Fibroblast of skin of right quadriceps (primary cell): ENCODE results near the gene ZNF384.

ENCODE experiments used
- DNase-seq: peaks from one replicate; pipeline ENCODE4 v3.0.0-alpha.2; 2013

Gene ZNF384

GRCh38 chr12:6699259-6699988, 10.2 kb upstream of the ZNF384 start:
- DNase-seq, result no peak

DNA sequence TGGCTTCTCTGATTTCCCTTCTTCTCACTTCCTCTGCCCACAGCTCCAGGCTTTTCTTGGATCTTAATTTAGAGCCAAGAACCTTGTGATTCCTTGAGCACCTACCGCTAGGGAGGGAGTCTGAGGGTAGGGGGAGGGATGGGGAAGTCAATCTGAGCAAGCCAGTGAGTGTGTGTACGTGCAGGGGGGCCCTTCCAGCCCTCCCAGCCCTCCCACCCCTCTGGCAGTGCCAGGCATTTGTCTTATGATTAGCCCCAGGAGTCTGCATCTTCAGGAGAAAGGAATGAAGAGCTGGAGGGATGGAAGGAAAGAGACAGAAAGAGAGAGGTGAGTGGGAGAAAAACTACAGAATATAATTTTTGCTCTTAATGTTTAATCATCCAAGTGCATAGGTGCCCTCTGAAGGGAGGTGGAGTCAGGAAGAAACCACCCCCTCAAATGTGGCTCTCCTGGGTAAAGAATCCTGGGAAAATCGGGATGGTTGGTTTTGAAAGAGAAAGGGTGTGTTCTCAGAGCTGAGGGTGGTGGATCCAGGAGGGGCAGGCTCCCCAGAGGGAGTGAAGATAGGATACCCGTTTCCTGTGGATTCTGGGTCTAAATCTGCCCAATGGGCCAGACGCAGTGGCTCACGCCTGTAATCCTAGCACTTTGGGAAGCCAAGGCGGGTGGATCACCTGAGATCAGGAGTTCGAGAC, 9.3 kb upstream of the ZNF384 start:
- DNase-seq, result no peak

GRCh38 chr12:6697584-6698351, 8.6 kb upstream of the ZNF384 start:
- peak; percentile 65 for DNase-seq

GRCh38 chr12:6696690-6697583, 7.8 kb upstream of the ZNF384 start:
- no peak for DNase-seq

GRCh38 chr12:6695313-6696045, 6.3 kb upstream of the ZNF384 start:
- no peak for DNase-seq

- DNase-seq, result no peak
Observed at GRCh38 chr12:6694701-6695100, 5.5 kb upstream of the ZNF384 start.

GRCh38 chr12:6693832-6694355, 4.7 kb upstream of the ZNF384 start:
- no peak for DNase-seq

DNA sequence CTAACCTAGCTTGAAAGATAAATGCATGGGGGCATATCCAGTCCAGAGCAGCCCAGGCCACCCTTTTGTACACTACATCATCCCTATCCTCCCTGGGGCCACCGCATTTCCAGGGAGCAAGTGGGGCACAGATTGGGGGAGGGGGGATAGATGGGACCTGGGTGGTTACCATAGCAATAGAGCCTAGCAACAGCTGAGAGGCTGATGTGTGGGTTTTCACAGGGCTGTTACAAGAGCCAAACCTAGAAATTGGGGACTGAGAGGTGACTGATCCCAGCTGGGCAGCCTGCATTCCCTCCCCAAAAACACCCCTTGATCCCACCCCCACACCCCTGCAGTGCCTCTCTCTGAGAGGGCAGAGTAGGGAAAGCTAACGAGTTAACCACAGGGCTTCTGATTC, 3.7 kb upstream of the ZNF384 start:
- DNase-seq, result no peak

DNA sequence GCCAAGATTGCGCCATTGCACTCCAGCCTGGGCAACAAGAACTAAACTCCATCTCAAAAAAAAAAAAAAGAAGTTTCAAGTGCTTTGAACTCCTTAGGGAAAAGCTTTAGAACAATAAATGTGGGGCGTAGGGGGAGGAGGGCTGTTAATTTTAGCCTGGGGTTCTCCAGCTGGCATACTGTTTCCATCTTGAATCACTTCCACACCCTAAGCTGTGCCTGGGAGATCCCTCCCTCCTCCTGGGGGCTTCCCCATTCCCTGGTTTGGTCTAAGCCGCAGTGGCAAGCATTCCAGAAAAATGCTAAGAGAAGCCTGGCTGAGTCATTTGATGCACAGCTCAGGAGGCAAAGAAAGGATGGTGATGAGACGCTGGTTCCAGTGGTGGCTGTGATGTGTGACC, 2.3 kb upstream of the ZNF384 start:
- DNase-seq, result peak; percentile 77

- DNase-seq, result peak; percentile 37
Observed at GRCh38 chr12:6688543-6688998, 604 bp downstream of the ZNF384 start.

GRCh38 chr12:6685814-6686213, 3.4 kb downstream of the ZNF384 start:
- no peak for DNase-seq

DNA sequence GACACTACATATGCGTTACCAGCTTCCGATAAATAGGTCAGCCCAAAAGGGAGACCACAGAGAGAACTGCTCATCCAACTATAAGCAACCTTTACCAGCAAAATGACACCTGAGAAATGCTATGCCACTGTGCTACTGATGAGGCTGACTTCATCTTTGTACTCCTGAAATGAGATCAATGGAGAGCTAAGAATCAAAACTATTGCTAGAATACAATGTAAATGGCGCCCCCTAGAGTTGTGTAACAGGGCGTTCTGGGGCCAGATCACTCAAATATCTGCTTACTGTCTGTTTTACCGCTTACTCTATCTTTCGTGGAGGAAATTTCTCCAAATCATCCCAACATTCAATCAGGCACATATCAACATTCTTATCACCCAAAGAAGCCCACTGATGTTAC, 4.6 kb downstream of the ZNF384 start:
- DNase-seq, result peak; percentile 26

DNA sequence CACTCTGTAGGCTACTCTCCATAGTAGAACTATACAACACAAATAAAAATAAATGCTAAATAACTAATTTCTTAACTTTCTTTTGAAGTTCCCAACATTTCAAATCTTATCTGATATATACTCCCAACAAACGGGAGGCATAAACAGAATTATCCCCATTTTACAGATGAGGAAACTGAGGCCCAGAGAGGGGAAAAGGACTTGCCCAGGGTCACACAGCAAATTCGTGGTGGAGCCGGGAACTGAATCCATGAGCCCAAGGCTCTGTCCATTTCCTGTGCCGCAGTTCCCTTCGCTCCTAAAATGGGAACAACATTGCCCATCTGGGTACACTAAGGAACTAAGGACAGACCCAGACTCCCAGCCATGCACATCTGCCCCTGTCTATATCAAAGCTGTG, 12.2 kb downstream of the ZNF384 start:
- DNase-seq, result no peak

DNA sequence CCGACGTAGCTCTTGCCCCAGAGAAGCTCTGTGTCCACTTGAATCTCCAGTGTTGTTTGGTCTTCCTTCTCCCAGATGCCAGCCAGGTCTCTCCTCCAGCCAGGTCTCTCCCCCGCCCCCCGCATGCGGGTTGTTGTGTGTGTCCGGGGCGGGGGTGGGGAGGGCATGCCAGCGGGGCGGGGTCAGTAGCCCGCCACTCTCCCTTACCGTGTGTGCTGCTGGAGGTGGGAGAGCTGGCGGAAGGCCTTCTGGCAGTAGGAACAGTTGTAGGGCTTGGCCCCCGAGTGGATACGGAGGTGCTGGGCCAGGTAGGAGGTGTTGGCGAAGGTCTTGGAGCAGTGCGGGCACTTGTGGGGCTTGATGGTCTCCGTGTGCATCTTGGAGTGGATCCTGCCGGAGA, 17.0 kb downstream of the ZNF384 start:
- no peak for DNase-seq

DNA sequence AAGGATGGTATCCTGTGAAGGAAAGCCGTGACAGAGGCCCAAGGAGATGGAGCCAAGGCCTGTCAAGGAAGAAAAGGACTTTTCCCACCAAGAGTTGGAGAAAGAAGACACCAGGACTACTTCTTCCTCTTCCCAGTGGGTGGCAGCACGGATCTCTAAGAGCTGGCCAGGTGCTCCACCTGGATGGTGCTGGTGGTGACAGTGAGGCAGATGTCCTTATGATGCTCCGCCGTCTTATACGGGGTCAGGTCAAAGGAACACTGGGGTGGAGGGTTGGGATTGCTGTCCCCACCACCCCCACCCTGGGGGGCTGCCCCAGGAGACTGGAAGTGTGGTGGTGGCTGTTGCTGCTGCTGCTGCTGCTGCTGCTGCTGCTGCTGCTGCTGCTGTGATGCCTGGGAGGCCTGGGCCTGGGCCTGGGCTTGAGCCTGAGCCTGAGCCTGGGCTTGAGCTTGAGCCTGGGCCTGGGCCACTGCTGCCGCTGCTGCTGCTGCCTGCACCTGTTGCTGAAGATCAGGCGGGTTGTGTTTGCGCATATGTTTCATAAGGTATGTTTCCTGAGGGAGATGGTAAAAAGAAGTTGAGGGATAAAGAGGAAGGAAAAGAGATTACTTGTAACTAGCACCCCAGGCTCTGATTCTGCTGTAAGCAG, 21.5 kb downstream of the ZNF384 start:
- DNase-seq, result no peak

DNA sequence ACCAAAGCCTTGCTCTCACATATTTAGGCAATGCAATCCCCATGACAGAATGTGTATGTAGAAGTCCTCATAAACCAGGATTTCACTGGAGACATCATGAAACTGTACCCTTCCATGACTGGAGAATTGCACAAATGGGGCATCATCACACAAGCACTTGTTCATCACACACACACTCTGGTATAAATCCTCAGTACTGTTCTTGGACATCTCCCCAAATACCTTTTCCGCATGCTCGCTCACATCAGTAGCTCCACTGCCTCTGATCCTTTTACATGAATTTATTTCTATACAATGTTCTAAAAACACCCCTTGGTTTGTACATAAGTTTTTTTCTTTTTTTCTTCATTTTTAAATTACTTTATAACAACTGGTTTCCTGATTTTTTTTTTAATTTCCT, 23.0 kb downstream of the ZNF384 start:
- DNase-seq, result no peak

- DNase-seq, result peak; percentile 9
Observed at GRCh38 chr12:6664902-6665301, 24.3 kb downstream of the ZNF384 start.

DNA sequence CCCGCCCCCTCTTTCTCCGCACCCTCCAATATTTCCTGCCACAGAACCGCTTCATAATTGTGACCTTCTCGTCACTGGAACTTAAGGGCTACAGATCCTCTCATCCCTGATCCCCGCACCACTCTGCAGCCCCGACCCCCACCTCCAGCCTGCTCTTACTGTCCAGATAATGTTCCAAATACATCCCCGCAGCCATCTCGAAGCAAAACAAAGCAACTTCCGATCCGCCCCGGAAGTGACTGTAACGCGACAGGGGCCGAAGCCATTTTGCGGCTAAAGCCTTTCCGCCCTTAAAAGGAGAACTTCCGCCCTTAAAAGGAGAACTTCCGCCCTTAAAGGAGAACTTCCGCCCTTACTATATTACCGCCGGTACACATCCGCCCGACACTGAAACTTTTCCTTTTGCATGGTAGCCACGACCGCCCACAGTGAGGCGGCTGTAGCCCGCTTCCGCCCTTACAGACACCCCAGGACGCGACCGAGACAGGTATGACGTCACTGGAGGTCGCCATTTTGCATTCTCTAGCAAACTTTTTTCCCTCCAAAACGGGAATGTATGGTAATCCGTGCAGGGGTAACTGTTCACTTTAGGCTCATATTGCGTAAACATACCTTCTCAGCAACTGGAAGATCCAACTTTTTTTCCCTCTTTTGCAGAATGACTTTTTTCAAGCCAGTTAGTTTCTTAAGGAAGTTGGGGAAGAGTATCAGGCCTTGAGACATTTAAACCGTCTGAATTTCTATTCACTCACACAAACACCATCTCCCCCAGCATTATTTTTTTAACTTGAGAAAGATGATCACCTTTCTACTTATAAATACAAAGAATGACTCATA, 26.1 kb downstream of the ZNF384 start, which contains the start of gene ING4:
ING4 (minus strand) TSS at position 214 of the 837 bp plus-strand sequence; CDS start at position 196, 18 bp downstream.
- peak; percentile 100 for DNase-seq

GRCh38 chr12:6662602-6662905, 26.6 kb downstream of the ZNF384 start:
- DNase-seq, result no peak

DNA sequence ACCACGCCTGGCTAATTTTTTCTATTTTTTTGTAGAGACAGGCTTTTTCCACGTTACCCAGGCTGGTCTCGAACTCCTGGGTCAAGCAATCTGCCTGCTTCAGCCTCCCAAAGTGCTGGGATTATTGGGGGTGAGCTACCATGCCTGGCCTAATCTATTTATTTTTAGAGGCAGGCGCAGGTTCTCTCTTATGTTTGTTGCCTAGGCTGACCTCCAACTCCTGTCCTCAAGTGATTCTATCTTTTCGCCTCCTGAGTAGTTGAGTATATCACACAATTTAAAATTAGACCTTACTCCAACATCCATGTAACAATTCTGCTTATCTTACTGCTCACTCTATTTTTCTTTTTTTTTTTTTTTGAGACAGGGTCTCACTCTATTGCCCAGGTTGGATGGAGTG, 35.2 kb downstream of the ZNF384 start:
- no peak for DNase-seq
